AG04450 (cell line): ENCODE data around the gene PINLYP. TPM values are rescaled to one million over a fixed set of nuclear protein-coding genes. Genes with fewer than 3 reads are reported as not detected.

Experiments used
- CTCF ChIA-PET: fragments of 300-600, 350-600 bp; formaldehyde crosslinking; extraction: SDS; loops from one replicate; lab custom pipeline; 2022; ENCODE audit warnings: antibody characterized with exemption, inconsistent platforms; lab: Charles Lee
- POLR2A ChIA-PET: fragments of 350-600 bp; formaldehyde crosslinking; extraction: SDS; loops from one replicate; lab custom pipeline; 2021; ENCODE audit warnings: antibody characterized with exemption, inconsistent platforms; lab: Yijun Ruan, JAX
- DNase-seq: peaks from one replicate; pipeline ENCODE4 v3.0.0-alpha.2; 2011; ENCODE audit warnings: low read depth, low spot score
- H3K27ac ChIP-seq: one replicate; pipeline ENCODE4 v1.5.1; 2012; ENCODE audit warnings: low read depth, low read length, control low read depth
- H3K27me3 ChIP-seq: one replicate; pipeline ENCODE4 v1.6.0; 2012; ENCODE audit warnings: low read length; ENCODE audit not compliant: control insufficient read depth, insufficient read depth
- H3K4me3 ChIP-seq: 2 replicates; pipeline ENCODE4 v1.5.1; 2011; ENCODE audit warnings: mild to moderate bottlenecking, low read depth, low read length, control low read depth
- H3K9me3 ChIP-seq: 2 replicates; pipeline ENCODE4 v1.5.1; 2012; ENCODE audit warnings: low read length; ENCODE audit not compliant: control insufficient read depth, insufficient read depth
- CTCF ChIP-seq: IDR thresholded peaks from 2 replicates; pipeline ENCODE4 v1.5.1; 2011; ENCODE audit warnings: low read depth, low read length, control low read depth, inconsistent platforms
- polyA plus RNA-seq: library from polyadenylated mRNA; depleted of rRNA; stranded (reverse); fragments of >200 nt; gene quantifications from 2 replicates; pipeline ENCODE4 v1.2.3, GENCODE V29; 2011

Gene PINLYP
- polyA plus RNA-seq, 1 experiment, result 1.8 TPM

- DNase-seq, result no peak
- TF ChIP-seq CTCF, result no peak
- no peaks in the 10 kb centered on the region; the same call in 1 of the 2 replicates for H3K9me3 ChIP-seq
- H3K27ac ChIP-seq, result no peak overlapping the region
- no peak overlapping the region for H3K4me3 ChIP-seq
- ChIA-PET POLR2A (no interaction called here), CTCF (interaction anchor here (0.6 to 1.3 kb wide), 2 partner anchors 54 to 69 kb away, joined by 3 to 4 read pairs; no protein-coding TSS in a partner anchor)
- no peaks in the 10 kb centered on the region for H3K27me3 ChIP-seq
Observed at GRCh38 chr19:43589277-43589676, 13.7 kb downstream of the PINLYP start.

GRCh38 chr19:43589678-43590077 lies 14.1 kb downstream of the PINLYP start:
- Histone ChIP-seq H3K9me3 (no peaks in the 10 kb centered on the region; the same call in 1 of the 2 replicates), H3K27ac (no peak overlapping the region), H3K27me3 (no peaks in the 10 kb centered on the region), H3K4me3 (no peak overlapping the region)
- DNase-seq, result no peak
- TF ChIP-seq CTCF, result no peak
- POLR2A ChIA-PET, result no interaction called here
- CTCF ChIA-PET, result no interaction called here

GRCh38 chr19:43591904-43592772 lies 16.5 kb downstream of the PINLYP start:
- DNase-seq, result no peak
- Histone ChIP-seq H3K27ac (no peak overlapping the region), H3K4me3 (no peak overlapping the region), H3K27me3 (no peaks in the 10 kb centered on the region), H3K9me3 (peaks cover 5% of the 10 kb centered on the region; the same call in 1 of the 2 replicates)
- CTCF ChIA-PET, result no interaction called here
- no peak for TF ChIP-seq CTCF
- POLR2A ChIA-PET, result no interaction called here

GRCh38 chr19:43592800-43593350 lies 17.3 kb downstream of the PINLYP start:
- no peak for DNase-seq
- H3K9me3 ChIP-seq, result peaks cover 5% of the 10 kb centered on the region; the same call in 1 of the 2 replicates
- no peaks in the 10 kb centered on the region for H3K27me3 ChIP-seq
- H3K4me3 ChIP-seq, result no peak overlapping the region
- ChIA-PET POLR2A (no interaction called here), CTCF (interaction anchor here (2.5 to 4.2 kb wide), 2 partner anchors 36 to 146 kb away, joined by 19 to 42 read pairs; no protein-coding TSS in a partner anchor)
- H3K27ac ChIP-seq, result no peak overlapping the region
- no peak for TF ChIP-seq CTCF
